ENCODE data around the gene FARS2.
"Not testable (repeated sequence)": the region's sequence is repeated elsewhere in the genome, so short reads cannot be mapped to it uniquely, and the experiment has no call there.

FARS2 gene

GRCh38 chr6:5785249-5785648 lies 523.9 kb downstream of the FARS2 start:
- Histone ChIP-seq H3K36me3 (ENCODE audit: control insufficient read depth in 2 of 2, insufficient read depth in 2 of 2, low read length in 2 of 2) (no peaks in the 10 kb centered on the region), H3K27ac (ENCODE audit: low read depth in 2 of 2, low read length in 2 of 2) (no peak overlapping the region), H3K4me1 (ENCODE audit: control insufficient read depth in 2 of 2, insufficient read depth in 2 of 2, low read length in 2 of 2) (peaks cover 18 to 22% of the 10 kb centered on the region in 2 donors), H3K9me3 (ENCODE audit: control insufficient read depth in 2 of 2, low read length in 2 of 2) (no peaks in the 10 kb centered on the region), H3K9ac (ENCODE audit: low read depth in 1 of 2, low read length in 2 of 2) (no peak overlapping the region), H3K4me3 (ENCODE audit: low read length in 2 of 2) (no peak overlapping the region), H3K27me3 (ENCODE audit: control insufficient read depth in 2 of 2, insufficient read depth in 2 of 2, low read length in 2 of 2) (no peaks in the 10 kb centered on the region)

GRCh38 chr6:5786321-5786968 lies 525.1 kb downstream of the FARS2 start:
- no peak overlapping the region for H3K27ac ChIP-seq (ENCODE audit: low read depth in 2 of 2, low read length in 2 of 2)
- no peaks in the 10 kb centered on the region for H3K27me3 ChIP-seq (ENCODE audit: control insufficient read depth in 2 of 2, insufficient read depth in 2 of 2, low read length in 2 of 2)
- H3K36me3 ChIP-seq (ENCODE audit: control insufficient read depth in 2 of 2, insufficient read depth in 2 of 2, low read length in 2 of 2): no peaks in the 10 kb centered on the region
- no peak overlapping the region for H3K9ac ChIP-seq (ENCODE audit: low read depth in 1 of 2, low read length in 2 of 2)
- H3K9me3 ChIP-seq (ENCODE audit: control insufficient read depth in 2 of 2, low read length in 2 of 2): no peaks in the 10 kb centered on the region
- no peak overlapping the region for H3K4me3 ChIP-seq (ENCODE audit: low read length in 2 of 2)
- peaks cover 18 to 22% of the 10 kb centered on the region in 2 donors for H3K4me1 ChIP-seq (ENCODE audit: control insufficient read depth in 2 of 2, insufficient read depth in 2 of 2, low read length in 2 of 2)

GRCh38 chr6:5786969-5787720 lies 525.8 kb downstream of the FARS2 start:
- Histone ChIP-seq H3K27ac (ENCODE audit: low read depth in 2 of 2, low read length in 2 of 2) (no peak overlapping the region), H3K36me3 (ENCODE audit: control insufficient read depth in 2 of 2, insufficient read depth in 2 of 2, low read length in 2 of 2) (no peaks in the 10 kb centered on the region), H3K9ac (ENCODE audit: low read depth in 1 of 2, low read length in 2 of 2) (no peak overlapping the region), H3K27me3 (ENCODE audit: control insufficient read depth in 2 of 2, insufficient read depth in 2 of 2, low read length in 2 of 2) (no peaks in the 10 kb centered on the region), H3K9me3 (ENCODE audit: control insufficient read depth in 2 of 2, low read length in 2 of 2) (no peaks in the 10 kb centered on the region), H3K4me1 (ENCODE audit: control insufficient read depth in 2 of 2, insufficient read depth in 2 of 2, low read length in 2 of 2) (peaks cover 15 to 17% of the 10 kb centered on the region in 2 donors), H3K4me3 (ENCODE audit: low read length in 2 of 2) (no peak overlapping the region)

- not testable (repeated sequence) for H3K9ac ChIP-seq (ENCODE audit: low read depth in 1 of 2, low read length in 2 of 2); H3K4me3 ChIP-seq (ENCODE audit: low read length in 2 of 2); H3K36me3 ChIP-seq (ENCODE audit: control insufficient read depth in 2 of 2, insufficient read depth in 2 of 2, low read length in 2 of 2); H3K27ac ChIP-seq (ENCODE audit: low read depth in 2 of 2, low read length in 2 of 2); H3K9me3 ChIP-seq (ENCODE audit: control insufficient read depth in 2 of 2, low read length in 2 of 2); H3K4me1 ChIP-seq (ENCODE audit: control insufficient read depth in 2 of 2, insufficient read depth in 2 of 2, low read length in 2 of 2); H3K27me3 ChIP-seq (ENCODE audit: control insufficient read depth in 2 of 2, insufficient read depth in 2 of 2, low read length in 2 of 2)
Observed at GRCh38 chr6:5789426-5789825, 528.1 kb downstream of the FARS2 start.

- not testable (repeated sequence) for H3K27me3 ChIP-seq (ENCODE audit: control insufficient read depth in 2 of 2, insufficient read depth in 2 of 2, low read length in 2 of 2); H3K9ac ChIP-seq (ENCODE audit: low read depth in 1 of 2, low read length in 2 of 2); H3K36me3 ChIP-seq (ENCODE audit: control insufficient read depth in 2 of 2, insufficient read depth in 2 of 2, low read length in 2 of 2); H3K4me1 ChIP-seq (ENCODE audit: control insufficient read depth in 2 of 2, insufficient read depth in 2 of 2, low read length in 2 of 2); H3K9me3 ChIP-seq (ENCODE audit: control insufficient read depth in 2 of 2, low read length in 2 of 2); H3K4me3 ChIP-seq (ENCODE audit: low read length in 2 of 2); H3K27ac ChIP-seq (ENCODE audit: low read depth in 2 of 2, low read length in 2 of 2)
Observed at GRCh38 chr6:5796555-5796954, 535.2 kb downstream of the FARS2 start.

GRCh38 chr6:5806406-5806805 lies 545.1 kb downstream of the FARS2 start:
- not testable (repeated sequence) for H3K27ac ChIP-seq (ENCODE audit: low read depth in 2 of 2, low read length in 2 of 2); H3K9me3 ChIP-seq (ENCODE audit: control insufficient read depth in 2 of 2, low read length in 2 of 2)

GRCh38 chr6:5809450-5809849 lies 548.1 kb downstream of the FARS2 start:
- no peak overlapping the region for H3K27ac ChIP-seq (ENCODE audit: low read depth in 2 of 2, low read length in 2 of 2)
- H3K4me3 ChIP-seq (ENCODE audit: low read length in 2 of 2): no peak overlapping the region
- H3K4me1 ChIP-seq (ENCODE audit: control insufficient read depth in 2 of 2, insufficient read depth in 2 of 2, low read length in 2 of 2): peaks cover 0 to 2% of the 10 kb centered on the region in 2 donors
- H3K27me3 ChIP-seq (ENCODE audit: control insufficient read depth in 2 of 2, insufficient read depth in 2 of 2, low read length in 2 of 2): no peaks in the 10 kb centered on the region
- H3K9ac ChIP-seq (ENCODE audit: low read depth in 1 of 2, low read length in 2 of 2): no peak overlapping the region
- peaks cover 0 to 3% of the 10 kb centered on the region in 2 donors for H3K9me3 ChIP-seq (ENCODE audit: control insufficient read depth in 2 of 2, low read length in 2 of 2)
- H3K36me3 ChIP-seq (ENCODE audit: control insufficient read depth in 2 of 2, insufficient read depth in 2 of 2, low read length in 2 of 2): no peaks in the 10 kb centered on the region

More at GRCh38 chr6:5806406-5806805, 545.1 kb downstream of the FARS2 start:
- not testable (repeated sequence) for H3K9ac ChIP-seq (ENCODE audit: low read depth in 1 of 2, low read length in 2 of 2); H3K4me1 ChIP-seq (ENCODE audit: control insufficient read depth in 2 of 2, insufficient read depth in 2 of 2, low read length in 2 of 2); H3K4me3 ChIP-seq (ENCODE audit: low read length in 2 of 2); H3K27me3 ChIP-seq (ENCODE audit: control insufficient read depth in 2 of 2, insufficient read depth in 2 of 2, low read length in 2 of 2); H3K36me3 ChIP-seq (ENCODE audit: control insufficient read depth in 2 of 2, insufficient read depth in 2 of 2, low read length in 2 of 2)

GRCh38 chr6:5811997-5812396 lies 550.7 kb downstream of the FARS2 start:
- Histone ChIP-seq H3K36me3 (ENCODE audit: control insufficient read depth in 2 of 2, insufficient read depth in 2 of 2, low read length in 2 of 2) (no peaks in the 10 kb centered on the region), H3K9me3 (ENCODE audit: control insufficient read depth in 2 of 2, low read length in 2 of 2) (peaks cover 0 to under 1% of the 10 kb centered on the region in 2 donors), H3K27ac (ENCODE audit: low read depth in 2 of 2, low read length in 2 of 2) (no peak overlapping the region), H3K9ac (ENCODE audit: low read depth in 1 of 2, low read length in 2 of 2) (no peak overlapping the region), H3K27me3 (ENCODE audit: control insufficient read depth in 2 of 2, insufficient read depth in 2 of 2, low read length in 2 of 2) (peaks cover 0 to 2% of the 10 kb centered on the region in 2 donors), H3K4me3 (ENCODE audit: low read length in 2 of 2) (no peak overlapping the region), H3K4me1 (ENCODE audit: control insufficient read depth in 2 of 2, insufficient read depth in 2 of 2, low read length in 2 of 2) (peaks cover 0 to 2% of the 10 kb centered on the region in 2 donors)

- no peak overlapping the region for H3K27ac ChIP-seq (ENCODE audit: low read depth in 2 of 2, low read length in 2 of 2)
- H3K27me3 ChIP-seq (ENCODE audit: control insufficient read depth in 2 of 2, insufficient read depth in 2 of 2, low read length in 2 of 2): peaks cover 0 to 2% of the 10 kb centered on the region in 2 donors
- H3K9ac ChIP-seq (ENCODE audit: low read depth in 1 of 2, low read length in 2 of 2): no peak overlapping the region
- peaks cover 0 to 2% of the 10 kb centered on the region in 2 donors for H3K4me1 ChIP-seq (ENCODE audit: control insufficient read depth in 2 of 2, insufficient read depth in 2 of 2, low read length in 2 of 2)
- no peak overlapping the region for H3K4me3 ChIP-seq (ENCODE audit: low read length in 2 of 2)
- no peaks in the 10 kb centered on the region for H3K9me3 ChIP-seq (ENCODE audit: control insufficient read depth in 2 of 2, low read length in 2 of 2)
- no peaks in the 10 kb centered on the region for H3K36me3 ChIP-seq (ENCODE audit: control insufficient read depth in 2 of 2, insufficient read depth in 2 of 2, low read length in 2 of 2)
Observed at GRCh38 chr6:5813625-5814027, 552.3 kb downstream of the FARS2 start.

GRCh38 chr6:5814116-5814515 lies 552.8 kb downstream of the FARS2 start:
- Histone ChIP-seq H3K36me3 (ENCODE audit: control insufficient read depth in 2 of 2, insufficient read depth in 2 of 2, low read length in 2 of 2) (no peaks in the 10 kb centered on the region), H3K9me3 (ENCODE audit: control insufficient read depth in 2 of 2, low read length in 2 of 2) (no peaks in the 10 kb centered on the region), H3K4me3 (ENCODE audit: low read length in 2 of 2) (no peak overlapping the region), H3K27ac (ENCODE audit: low read depth in 2 of 2, low read length in 2 of 2) (no peak overlapping the region), H3K4me1 (ENCODE audit: control insufficient read depth in 2 of 2, insufficient read depth in 2 of 2, low read length in 2 of 2) (peaks cover 0 to 2% of the 10 kb centered on the region in 2 donors), H3K27me3 (ENCODE audit: control insufficient read depth in 2 of 2, insufficient read depth in 2 of 2, low read length in 2 of 2) (peaks cover 0 to 2% of the 10 kb centered on the region in 2 donors), H3K9ac (ENCODE audit: low read depth in 1 of 2, low read length in 2 of 2) (no peak overlapping the region)

Measured in mucosa of rectum (tissue), 2 donors.